A549 treated with AZD9567 at 1 μM for 4 hours (cell line): ENCODE measurements around the gene SOCS3. TPM values are rescaled to one million over a fixed set of nuclear protein-coding genes. Genes with fewer than 3 reads are reported as not detected.

Experiments
- total RNA-seq: library from RNA; stranded (reverse); fragments of 200-300 nt; extraction: Qiagen RNA extraction; gene quantifications from 5 replicates; pipeline ENCODE4 v1.2.3, GENCODE V29; 2022; ENCODE audit not compliant: insufficient read depth

The SOCS3 gene, protein sequence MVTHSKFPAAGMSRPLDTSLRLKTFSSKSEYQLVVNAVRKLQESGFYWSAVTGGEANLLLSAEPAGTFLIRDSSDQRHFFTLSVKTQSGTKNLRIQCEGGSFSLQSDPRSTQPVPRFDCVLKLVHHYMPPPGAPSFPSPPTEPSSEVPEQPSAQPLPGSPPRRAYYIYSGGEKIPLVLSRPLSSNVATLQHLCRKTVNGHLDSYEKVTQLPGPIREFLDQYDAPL
- 19.8 to 42.2 TPM (median 35.0 TPM) in 5 replicates for total RNA-seq

GRCh38 chr17:78359997-78360370, at the start of gene SOCS3:
TSS of gene SOCS3 (minus strand) at chr17:78360077. CDS start at chr17:78359095, 982 bp downstream.

GRCh38 chr17:78378225-78379130, 18.6 kb upstream of the SOCS3 start, which contains the start of gene PGS1:
TSS of gene PGS1 (plus strand) at chr17:78378649. CDS start at chr17:78378666, 17 bp downstream.

Other genes starting within 250 kb of the SOCS3 start
- 7.9 to 15.2 TPM (median 13.4 TPM) in 5 replicates for gene TMC6, start 231.3 kb downstream of the SOCS3 start, total RNA-seq
- gene TMC8, start 229.3 kb downstream of the SOCS3 start, total RNA-seq, result 0.17 to 0.29 TPM (median 0.26 TPM) in 4 of 5 replicates, not detected in the other
- not detected in 5 replicates for gene C17orf99, start 213.7 kb downstream of the SOCS3 start, total RNA-seq
- gene SYNGR2, start 191.5 kb downstream of the SOCS3 start, total RNA-seq, result 144 to 216 TPM (median 195 TPM) in 5 replicates
- gene TK1, start 173.0 kb downstream of the SOCS3 start, total RNA-seq, result 226 to 260 TPM (median 247 TPM) in 5 replicates
- gene AFMID, start 172.7 kb downstream of the SOCS3 start, total RNA-seq, result 36.7 to 69.3 TPM (median 40.6 TPM) in 5 replicates
- 93.9 to 145 TPM (median 99.0 TPM) in 5 replicates for gene BIRC5, start 145.8 kb downstream of the SOCS3 start, total RNA-seq
- gene TMEM235, start 128.4 kb downstream of the SOCS3 start, total RNA-seq, result not detected in 5 replicates
- gene PGS1, start 18.6 kb upstream of the SOCS3 start, total RNA-seq, result 19.5 to 27.8 TPM (median 24.5 TPM) in 5 replicates
- gene DNAH17, start 217.3 kb upstream of the SOCS3 start, total RNA-seq, result 0.85 to 1.7 TPM (median 1.3 TPM) in 5 replicates